GM12878 (cell line): ENCODE measurements around the gene IRF8. TPM values are rescaled to one million over a fixed set of nuclear protein-coding genes. Genes with fewer than 3 reads are reported as not detected.
A peak's percentile ranks its signal among the peaks of the same experiment; 100 is the strongest.

Experiments used
- ATAC-seq: fragments of 200-7000 bp; cut with Tn5 transposase; 3 replicates; pipeline ENCODE4 v1.9.1; 2020; ENCODE audit warnings: mild to moderate bottlenecking, moderate library complexity
- BruUV-seq: library from RNA; stranded (reverse); fragments of 400-500 nt; replicated peaks from 2 replicates; lab custom pipeline; 2021; lab: Mats Ljungman, UMichigan
- CTCF ChIA-PET: fragments of 300-600 bp; sonication (Branson Sonifier 250); formaldehyde crosslinking; extraction: SDS; loops from one replicate; lab custom pipeline; 2021; ENCODE audit warnings: inconsistent platforms; lab: Yijun Ruan, JAX
- POLR2A ChIA-PET: fragments of 350-600 bp; formaldehyde crosslinking; extraction: SDS; loops from one replicate; lab custom pipeline; 2021; ENCODE audit warnings: inconsistent platforms; lab: Charles Lee
- RAD21 ChIA-PET: fragments of 300-600 bp; sonication (Branson Sonifier 250); formaldehyde crosslinking; loops from one replicate; lab custom pipeline; 2023; ENCODE audit warnings: antibody characterized with exemption; ENCODE audit not compliant: unreplicated experiment; lab: Charles Lee
- SMC1A ChIA-PET: fragments of 300-600 bp; sonication (Branson Sonifier 250); formaldehyde crosslinking; loops from one replicate; lab custom pipeline; 2023; ENCODE audit not compliant: unreplicated experiment, uncharacterized antibody; lab: Charles Lee
- DNase-seq: peaks from one replicate; pipeline ENCODE4 v3.0.0-alpha.2; 2011; ENCODE audit warnings: low read depth, low spot score
- FAIRE-seq: peaks from 3 replicates; lab custom pipeline; 2011; peaks lifted over from hg19 to GRCh38; lab: Jason Lieb, UNC
- H2AFZ ChIP-seq: 2 replicates; pipeline ENCODE4 v1.6.0; 2011; ENCODE audit warnings: low read depth, low read length, control low read depth; ENCODE audit not compliant: control insufficient read depth
- H3K27ac ChIP-seq: 2 replicates; pipeline ENCODE4 v1.5.1; 2011; ENCODE audit warnings: control low read depth; ENCODE audit not compliant: control insufficient read depth, insufficient read depth
- H3K27me3 ChIP-seq, 2 experiments: replicated peaks in 1 of 2; 2 replicates each; pipeline versions ENCODE4 v1.6.0 to v1.6.1; 2011; ENCODE audit warnings: low read length in 1 of 2; ENCODE audit not compliant: control insufficient read depth in 2 of 2, insufficient read depth in 2 of 2
- H3K36me3 ChIP-seq, 2 experiments: 2 replicates each; pipeline ENCODE4 v1.5.1; 2011; ENCODE audit warnings: low read length in 1 of 2; ENCODE audit not compliant: control insufficient read depth in 2 of 2, insufficient read depth in 2 of 2
- H3K4me1 ChIP-seq: 2 replicates; pipeline ENCODE4 v1.6.1; 2011; ENCODE audit warnings: mild to moderate bottlenecking, low read length, moderate library complexity, mixed read lengths; ENCODE audit not compliant: control insufficient read depth, insufficient read depth
- H3K4me2 ChIP-seq: 2 replicates; pipeline ENCODE4 v1.6.0; 2011; ENCODE audit warnings: control low read depth; ENCODE audit not compliant: control insufficient read depth, insufficient read depth
- H3K4me3 ChIP-seq: fragments of 200-600 bp; sonication (generic); 2 replicates; pipeline ENCODE4 v1.5.1; 2016
- H3K79me2 ChIP-seq: 2 replicates; pipeline ENCODE4 v1.6.0; 2011; ENCODE audit warnings: low read length; ENCODE audit not compliant: control insufficient read depth, insufficient read depth
- H3K9ac ChIP-seq: 2 replicates; pipeline ENCODE4 v1.8.0; 2011; ENCODE audit warnings: low read length, control low read depth, mixed read lengths; ENCODE audit not compliant: control insufficient read depth, insufficient read depth
- H3K9me3 ChIP-seq: replicated peaks from 3 replicates; pipeline ENCODE4 v1.5.1; 2011; ENCODE audit warnings: mild to moderate bottlenecking, low read length; ENCODE audit not compliant: control insufficient read depth, insufficient read depth
- H4K20me1 ChIP-seq: 2 replicates; pipeline ENCODE4 v1.6.0; 2011; ENCODE audit not compliant: control insufficient read depth, insufficient read depth
- BACH1 ChIP-seq: fragments of 450-650 bp; IDR thresholded peaks from 2 replicates; pipeline ENCODE4 v1.6.1; 2017; ENCODE audit warnings: mild to moderate bottlenecking, borderline replicate concordance
- BHLHE40 ChIP-seq, 2 experiments: fragments of 450-650 bp in 1 of 2; IDR thresholded peaks; 2 replicates each; pipeline ENCODE4 v1.6.1; 2011 to 2017; ENCODE audit warnings: low read depth in 2 of 2, borderline replicate concordance in 1 of 2, improper control_type of control experiment in 1 of 2, low read length in 1 of 2, mild to moderate bottlenecking in 1 of 2
- CHD4 ChIP-seq: fragments of 200-600 bp; sonication (generic); IDR thresholded peaks from 2 replicates; pipeline ENCODE4 v1.6.1; 2016; ENCODE audit warnings: mild to moderate bottlenecking
- EGR1 ChIP-seq, 2 experiments: IDR thresholded peaks; 1 replicate in 1 of 2; 2 replicates in 1 of 2; pipeline ENCODE4 v1.6.1; 2011 to 2012; ENCODE audit warnings: low read depth in 2 of 2, low read length in 2 of 2, borderline replicate concordance in 1 of 2, mild to moderate bottlenecking in 1 of 2, moderate library complexity in 1 of 2
- ELK1 ChIP-seq: IDR thresholded peaks from 2 replicates; pipeline ENCODE4 v1.6.1; 2012; ENCODE audit warnings: low read depth, low read length, improper control_type of control experiment
- EP300 ChIP-seq, 2 experiments: fragments of 150-350 bp in 1 of 2; IDR thresholded peaks; 2 replicates each; pipeline ENCODE4 v1.6.1; 2011 to 2012; ENCODE audit warnings: low read depth in 2 of 2, low read length in 2 of 2, borderline replicate concordance in 1 of 2, improper control_type of control experiment in 1 of 2, inconsistent platforms in 1 of 2; ENCODE audit not compliant: control insufficient read depth in 1 of 2
- EZH2 ChIP-seq: IDR thresholded peaks from 2 replicates; pipeline ENCODE4 v1.6.1; 2012; ENCODE audit warnings: low read depth, mild to moderate bottlenecking, control low read depth, inconsistent platforms, low read length, borderline replicate concordance; ENCODE audit not compliant: control insufficient read depth
- IRF3 ChIP-seq: fragments of 450-650 bp; IDR thresholded peaks from 2 replicates; pipeline ENCODE4 v1.6.1; 2014; ENCODE audit warnings: mild to moderate bottlenecking
- RELB ChIP-seq: fragments of 450-650 bp; IDR thresholded peaks from 2 replicates; pipeline ENCODE4 v1.6.1; 2017; ENCODE audit warnings: low read depth, mild to moderate bottlenecking, moderate library complexity
- SMAD5 ChIP-seq: IDR thresholded peaks from 2 replicates; pipeline ENCODE4 v1.6.1; 2016; ENCODE audit warnings: antibody characterized with exemption, low read depth
- TBL1XR1 ChIP-seq: IDR thresholded peaks from 2 replicates; pipeline ENCODE4 v1.6.1; 2012; ENCODE audit warnings: low read depth, low read length, improper control_type of control experiment
- ZNF384 ChIP-seq: IDR thresholded peaks from 2 replicates; pipeline ENCODE4 v1.6.1; 2012; ENCODE audit warnings: low read depth, mild to moderate bottlenecking, low read length, improper control_type of control experiment, borderline replicate concordance
- WGBS: methylation state at CpG from one replicate; pipeline ENCODE4 v1.1.6; 2016; ENCODE audit warnings: low lambda C conversion rate; ENCODE audit not compliant: insufficient replicate concordance, insufficient coverage; ENCODE audit errors: missing lambda C conversion rate; 5-methylcytosine and 5-hydroxymethylcytosine counted together
- in situ Hi-C: fragments of 300-500 bp; cut with MboI; formaldehyde crosslinking; loops from 9 replicates; pipeline ENCODE4 v1.14.3; 2018; ENCODE audit warnings: mixed read lengths
- intact Hi-C: fragments of 100-400 bp; cut with micrococcal nuclease; formaldehyde crosslinking; loops from one replicate; pipeline ENCODE4 v1.14.2; 2022; ENCODE audit not compliant: unreplicated experiment
- polyA plus RNA-seq, 11 experiments: library from polyadenylated mRNA; depleted of rRNA in 4 of 11; unstranded in 6 of 11; stranded (reverse) in 5 of 11; fragments of >200 nt; fragmentation: Nextera tagmentation in 4 of 11; fragmentation: Illumina TruSeq in 1 of 11; extraction: Ambion mirVana in 4 of 11; extraction: Trizol in 1 of 11; gene quantifications; 1 replicate in 1 of 11; 2 replicates in 10 of 11; pipeline versions ENCODE4 v1.2.1 to v1.2.3, GENCODE V29; 2011 to 2016; ENCODE audit warnings: inconsistent platforms in 2 of 11, missing spikeins in 2 of 11, low read depth in 1 of 11
- total RNA-seq, 4 experiments: library from RNA; depleted of rRNA in 3 of 4; stranded (reverse); fragments of >200 nt in 3 of 4; fragmentation: Illumina TruSeq in 1 of 4; extraction: Trizol in 1 of 4; gene quantifications; 2 replicates each; pipeline versions ENCODE4 v1.2.1 to v1.2.3, GENCODE V29; 2013 to 2021
- TF ChIP-seq, protein P1 (sequence below): fragments of 450-650 bp; formaldehyde crosslinking; IDR thresholded peaks from 2 replicates; pipeline ENCODE4 v1.5.0; 2022; ENCODE audit warnings: mild to moderate bottlenecking, missing genetic modification characterization
- TF ChIP-seq, protein P2 (sequence below): IDR thresholded peaks from 2 replicates; pipeline ENCODE4 v1.6.1; 2011; ENCODE audit warnings: low read depth, mild to moderate bottlenecking, low read length, moderate library complexity, borderline replicate concordance; ENCODE audit errors: extremely low read depth

Gene IRF8
- total and polyA plus RNA-seq, 10 of the 15 experiments (the other 5 are each of a cell fraction or from before 2014, with no cell fraction given) = 17.1 to 237 (median 172) TPM

DNA sequence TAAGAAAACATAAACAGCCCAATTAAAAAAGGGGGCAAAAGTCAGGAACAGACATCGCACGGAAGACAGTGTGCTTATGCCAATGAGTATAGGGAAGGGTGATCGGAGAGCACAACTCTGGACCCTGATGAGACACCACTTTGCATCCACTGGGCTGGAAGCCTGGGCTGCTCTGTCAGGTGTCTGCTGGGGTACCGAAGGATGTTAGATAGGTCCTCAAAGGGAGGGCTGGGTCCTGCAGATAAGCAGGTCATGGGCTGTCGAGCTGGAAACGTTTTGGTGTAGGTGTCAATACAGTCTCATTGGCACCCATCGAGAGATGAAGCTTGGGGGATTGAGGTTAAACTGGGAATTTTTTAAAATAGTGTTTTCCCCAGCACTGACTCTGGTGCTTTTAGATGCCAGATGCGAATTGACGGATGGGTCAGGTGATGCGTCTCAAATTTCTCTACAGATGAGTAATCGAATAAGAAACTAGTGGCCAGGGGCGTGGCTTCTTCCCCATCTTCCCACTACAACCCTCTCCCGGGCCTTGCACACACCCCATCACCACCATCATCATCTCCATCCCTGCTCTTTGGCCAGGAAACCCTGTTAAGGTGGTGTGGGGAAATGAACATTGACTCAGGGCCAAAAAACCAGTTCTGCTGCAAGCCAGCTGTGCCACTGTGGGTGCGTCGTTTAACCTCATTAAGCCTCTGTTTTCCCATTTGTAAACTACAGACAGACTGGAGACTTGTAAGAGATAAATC is 47.8 kb upstream of the IRF8 start:
- no peak overlapping the region for H3K4me3 ChIP-seq
- H3K4me1 ChIP-seq = peaks cover 10% of the 10 kb centered on the region
- 29% methylated on average over 15 of the region's 15 CpGs for WGBS
- in situ Hi-C loops (no loop called here), intact Hi-C loops (no loop called here)
- ChIA-PET SMC1A (interaction anchor here (1.1 to 2.2 kb wide), 3 partner anchors 18 to 30 kb away, joined by 3 to 6 read pairs (median 3); no protein-coding TSS in a partner anchor), POLR2A (interaction anchor here (1.5 kb wide), 1 partner anchor 10 kb away, joined by 5 read pairs; no protein-coding TSS in a partner anchor), CTCF (no interaction called here), RAD21 (no interaction called here)
- H3K4me2 ChIP-seq = no peak overlapping the region
- peaks cover 3% of the 10 kb centered on the region for H3K9me3 ChIP-seq
- FAIRE-seq (no peak), DNase-seq (no peak), ATAC-seq (peak; percentile 79)
- H4K20me1 ChIP-seq = no peaks in the 10 kb centered on the region
- no TSS peak for BruUV-seq
- no peaks in the 10 kb centered on the region for H3K36me3 ChIP-seq
- no peak overlapping the region for H2AFZ ChIP-seq
- no peak overlapping the region for H3K9ac ChIP-seq
- no peak overlapping the region for H3K27ac ChIP-seq
- no peaks in the 10 kb centered on the region for H3K79me2 ChIP-seq
- H3K27me3 ChIP-seq = no peaks in the 10 kb centered on the region
- TF ChIP-seq EP300 (IDR thresholded peaks at IDR 0.05; ENCODE audit: borderline replicate concordance in 1 of 2, control insufficient read depth in 1 of 2, low read depth in 2 of 2, low read length in 2 of 2) (no peak), IRF3 (no peak), BACH1 (no peak), SMAD5 (no peak), ZNF384 (no peak), CHD4 (no peak), TBL1XR1 (no peak), ELK1 (no peak), EZH2 (no peak), RELB (no peak), BHLHE40 (IDR thresholded peaks at IDR 0.05; ENCODE audit: borderline replicate concordance in 1 of 2, low read depth in 2 of 2, low read length in 1 of 2) (peak in 1 of 2 experiments; percentile 50; a peak in 1 of 4 replicates), EGR1 (IDR thresholded peaks at IDR 0.05; ENCODE audit: borderline replicate concordance in 1 of 2, low read depth in 2 of 2, low read length in 2 of 2) (no peak)
- TF ChIP-seq, protein P1, sequence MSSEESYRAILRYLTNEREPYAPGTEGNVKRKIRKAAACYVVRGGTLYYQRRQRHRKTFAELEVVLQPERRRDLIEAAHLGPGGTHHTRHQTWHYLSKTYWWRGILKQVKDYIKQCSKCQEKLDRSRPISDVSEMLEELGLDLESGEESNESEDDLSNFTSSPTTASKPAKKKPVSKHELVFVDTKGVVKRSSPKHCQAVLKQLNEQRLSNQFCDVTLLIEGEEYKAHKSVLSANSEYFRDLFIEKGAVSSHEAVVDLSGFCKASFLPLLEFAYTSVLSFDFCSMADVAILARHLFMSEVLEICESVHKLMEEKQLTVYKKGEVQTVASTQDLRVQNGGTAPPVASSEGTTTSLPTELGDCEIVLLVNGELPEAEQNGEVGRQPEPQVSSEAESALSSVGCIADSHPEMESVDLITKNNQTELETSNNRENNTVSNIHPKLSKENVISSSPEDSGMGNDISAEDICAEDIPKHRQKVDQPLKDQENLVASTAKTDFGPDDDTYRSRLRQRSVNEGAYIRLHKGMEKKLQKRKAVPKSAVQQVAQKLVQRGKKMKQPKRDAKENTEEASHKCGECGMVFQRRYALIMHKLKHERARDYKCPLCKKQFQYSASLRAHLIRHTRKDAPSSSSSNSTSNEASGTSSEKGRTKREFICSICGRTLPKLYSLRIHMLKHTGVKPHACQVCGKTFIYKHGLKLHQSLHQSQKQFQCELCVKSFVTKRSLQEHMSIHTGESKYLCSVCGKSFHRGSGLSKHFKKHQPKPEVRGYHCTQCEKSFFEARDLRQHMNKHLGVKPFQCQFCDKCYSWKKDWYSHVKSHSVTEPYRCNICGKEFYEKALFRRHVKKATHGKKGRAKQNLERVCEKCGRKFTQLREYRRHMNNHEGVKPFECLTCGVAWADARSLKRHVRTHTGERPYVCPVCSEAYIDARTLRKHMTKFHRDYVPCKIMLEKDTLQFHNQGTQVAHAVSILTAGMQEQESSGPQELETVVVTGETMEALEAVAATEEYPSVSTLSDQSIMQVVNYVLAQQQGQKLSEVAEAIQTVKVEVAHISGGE = no peak
- TF ChIP-seq, protein P2, sequence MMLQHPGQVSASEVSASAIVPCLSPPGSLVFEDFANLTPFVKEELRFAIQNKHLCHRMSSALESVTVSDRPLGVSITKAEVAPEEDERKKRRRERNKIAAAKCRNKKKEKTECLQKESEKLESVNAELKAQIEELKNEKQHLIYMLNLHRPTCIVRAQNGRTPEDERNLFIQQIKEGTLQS = no peak
